K562 (cell line): ENCODE data around the gene CTSD. TPM values are rescaled to one million over a fixed set of nuclear protein-coding genes. Genes with fewer than 3 reads are reported as not detected.

Source experiments
- CBFA2T2 ChIP-seq: fragments of 450-650 bp; conservative IDR thresholded peaks from 2 replicates; pipeline ENCODE4 v1.6.1; 2017; ENCODE audit warnings: mild to moderate bottlenecking
- CBFA2T3 ChIP-seq: fragments of 450-650 bp; IDR thresholded peaks from 2 replicates; pipeline ENCODE4 v1.6.1; 2017
- CBX3 ChIP-seq, 2 experiments: IDR thresholded peaks; 1 replicate in 1 of 2; 2 replicates in 1 of 2; pipeline ENCODE4 v1.6.1; 2012; ENCODE audit warnings: inconsistent platforms in 2 of 2, low read length in 2 of 2, borderline replicate concordance in 1 of 2, control low read depth in 1 of 2
- CHD2 ChIP-seq: IDR thresholded peaks from 2 replicates; pipeline ENCODE4 v1.6.1; 2011; ENCODE audit warnings: low read depth, low read length
- E2F8 ChIP-seq: fragments of 450-650 bp; IDR thresholded peaks from 2 replicates; pipeline ENCODE4 v1.7.1; 2018; ENCODE audit warnings: mild to moderate bottlenecking, low read depth; ENCODE audit not compliant: partially characterized antibody
- HDAC8 ChIP-seq: fragments of 450-650 bp; IDR thresholded peaks from 2 replicates; pipeline ENCODE4 v1.6.1; 2016; ENCODE audit warnings: mild to moderate bottlenecking, missing genetic modification characterization, moderate library complexity, missing compliant biosample characterization
- IRF2 ChIP-seq: sonication (generic); formaldehyde crosslinking; IDR thresholded peaks from 2 replicates; pipeline ENCODE4 v1.8.1; 2022; ENCODE audit warnings: mild to moderate bottlenecking, missing genetic modification reagents
- MLLT1 ChIP-seq, 2 experiments: fragments of 450-650 bp; IDR thresholded peaks; 2 replicates each; pipeline ENCODE4 v1.6.1; 2016
- MNT ChIP-seq, 2 experiments: fragments of 450-650 bp; conservative IDR thresholded peaks; 2 replicates each; pipeline ENCODE4 v1.6.1; 2017; ENCODE audit warnings: mild to moderate bottlenecking in 2 of 2, moderate library complexity in 2 of 2
- MTA3 ChIP-seq: fragments of 450-650 bp; formaldehyde crosslinking; IDR thresholded peaks from 2 replicates; pipeline ENCODE4 v1.6.1; 2017; ENCODE audit warnings: mild to moderate bottlenecking, borderline replicate concordance
- PRMT5 ChIP-seq: sonication (generic); formaldehyde crosslinking; IDR thresholded peaks from 2 replicates; pipeline ENCODE4 v1.5.0; 2020; ENCODE audit warnings: missing genetic modification reagents
- THRAP3 ChIP-seq: fragments of 450-650 bp; IDR thresholded peaks from 2 replicates; pipeline ENCODE4 v1.6.1; 2016; ENCODE audit warnings: mild to moderate bottlenecking, inconsistent platforms, borderline replicate concordance
- ZBTB7A ChIP-seq: IDR thresholded peaks from 2 replicates; pipeline ENCODE4 v1.6.1; 2011; ENCODE audit warnings: low read depth, mild to moderate bottlenecking, low read length, moderate library complexity, borderline replicate concordance; ENCODE audit not compliant: control insufficient read depth
- ZC3H11A ChIP-seq: IDR thresholded peaks from 2 replicates; pipeline ENCODE4 v1.6.1; 2012; ENCODE audit warnings: low read depth, low read length, improper control_type of control experiment
- ZFP30 ChIP-seq: fragments of 250-450 bp; sonication (Bioruptor Pico); IDR thresholded peaks from 2 replicates; pipeline ENCODE4 v1.8.0; 2022; ENCODE audit warnings: moderate library complexity, mild to moderate bottlenecking, inconsistent platforms, borderline replicate concordance
- ZNF184 ChIP-seq: sonication (generic); formaldehyde crosslinking; IDR thresholded peaks from 2 replicates; pipeline ENCODE4 v1.5.0; 2020; ENCODE audit warnings: missing genetic modification reagents
- ZNF232 ChIP-seq: sonication (generic); formaldehyde crosslinking; IDR thresholded peaks from 2 replicates; pipeline ENCODE4 v1.8.0; 2022; ENCODE audit warnings: mild to moderate bottlenecking, missing genetic modification reagents
- polyA plus RNA-seq, 8 experiments: library from polyadenylated mRNA; depleted of rRNA in 4 of 8; stranded (reverse) in 5 of 8; unstranded in 3 of 8; fragments of >200 nt; fragmentation: Nextera tagmentation in 2 of 8; fragmentation: Illumina TruSeq in 1 of 8; extraction: Ambion mirVana in 2 of 8; extraction: Trizol in 1 of 8; gene quantifications; 2 replicates each; pipeline versions ENCODE4 v1.2.1 to v1.2.3, GENCODE V29; 2011 to 2014; ENCODE audit warnings: inconsistent platforms in 1 of 8, missing spikeins in 1 of 8
- total RNA-seq, 7 experiments: library from RNA; depleted of rRNA in 6 of 7; stranded (reverse); fragments of >200 nt in 6 of 7; fragmentation: Illumina TruSeq in 2 of 7; extraction: Trizol in 2 of 7; gene quantifications; 2 replicates each; pipeline versions ENCODE4 v1.2.1 to v1.2.3, GENCODE V29; 2011 to 2021; ENCODE audit warnings: low replicate concordance in 1 of 7
- TF ChIP-seq, protein P1 (sequence below): fragments of 200-800 bp; sonication (Bioruptor generic); IDR thresholded peaks from 2 replicates; pipeline ENCODE4 v1.6.1; 2017; ENCODE audit warnings: missing genetic modification characterization, missing compliant biosample characterization

CTSD gene
- total and polyA plus RNA-seq, 9 of the 15 experiments (the other 6 are each of a cell fraction or from before 2014, with no cell fraction given): 1.0 to 112 (median 40.9) TPM

DNA sequence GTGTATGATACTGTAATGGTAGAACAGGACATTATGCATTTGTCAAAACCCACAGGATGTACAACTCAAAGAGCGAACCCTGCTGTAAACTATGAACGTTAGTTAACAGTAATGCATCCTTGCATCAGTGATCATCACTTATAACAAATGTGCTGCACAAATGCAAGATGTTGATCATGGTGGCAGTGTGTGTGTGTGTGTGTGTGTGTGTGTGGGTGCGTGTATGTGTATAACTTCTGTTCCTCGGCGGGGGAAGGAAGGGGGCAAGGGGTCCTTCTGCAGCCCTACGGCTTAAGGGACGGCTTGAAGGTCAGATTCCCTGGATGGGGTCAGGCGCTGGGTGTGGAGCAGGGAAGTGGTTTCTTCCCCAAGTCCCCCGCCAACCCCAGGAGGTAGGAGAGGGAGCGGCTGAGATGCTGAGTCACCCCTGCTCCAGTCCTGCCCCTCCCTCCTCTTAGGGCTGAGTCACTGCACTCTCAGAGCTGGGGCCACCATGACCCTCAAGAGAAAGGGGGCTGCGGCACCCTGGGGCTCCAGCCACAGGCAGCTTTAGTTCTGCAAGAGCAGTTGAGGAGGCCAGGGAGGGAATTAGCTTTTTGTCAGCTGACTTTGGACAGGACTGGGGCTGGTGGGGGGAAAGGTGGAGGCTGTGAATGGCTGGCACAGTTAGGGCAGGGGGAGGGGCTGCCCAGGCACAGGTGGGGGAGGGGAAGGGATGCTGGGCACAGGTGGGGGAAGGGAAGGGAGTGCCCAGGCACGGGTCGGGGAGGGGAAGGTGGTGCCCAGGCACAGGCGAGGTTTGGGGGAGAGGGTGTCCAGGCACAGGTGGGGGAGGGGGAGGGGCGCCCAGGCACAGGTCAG lies 8.8 kb upstream of the CTSD start (continued):
- TF ChIP-seq ZNF184 (CRISPR knock-in tag) (no peak), MNT (conservative IDR thresholded peaks at IDR 0.05) (peak in 1 of 2 experiments; percentile 59; a peak in 3 of 4 replicates), CBX3 (IDR thresholded peaks at IDR 0.05; ENCODE audit: borderline replicate concordance in 1 of 2, low read length in 2 of 2) (no peak), THRAP3 (0 out of 2 replicates have a peak, but pooled peaks have one; percentile 70), IRF2 (CRISPR knock-in tag) (no peak), MTA3 (peak; percentile 64; the same call in 1 of the 2 replicates), ZC3H11A (no peak), ZNF232 (CRISPR knock-in tag) (no peak), ZFP30 (CRISPR knock-in tag) (no peak), CBFA2T2 (peak; percentile 7; the same call in 1 of the 2 replicates), HDAC8 (tag) (no peak), CHD2 (no peak), CBFA2T3 (peak; percentile 42), ZBTB7A (peak; percentile 98), E2F8 (no peak), PRMT5 (CRISPR knock-in tag) (no peak), MLLT1 (IDR thresholded peaks at IDR 0.05) (peak in 1 of 2 experiments; percentile 81; a peak in 1 of 4 replicates)
- TF ChIP-seq, protein P1, sequence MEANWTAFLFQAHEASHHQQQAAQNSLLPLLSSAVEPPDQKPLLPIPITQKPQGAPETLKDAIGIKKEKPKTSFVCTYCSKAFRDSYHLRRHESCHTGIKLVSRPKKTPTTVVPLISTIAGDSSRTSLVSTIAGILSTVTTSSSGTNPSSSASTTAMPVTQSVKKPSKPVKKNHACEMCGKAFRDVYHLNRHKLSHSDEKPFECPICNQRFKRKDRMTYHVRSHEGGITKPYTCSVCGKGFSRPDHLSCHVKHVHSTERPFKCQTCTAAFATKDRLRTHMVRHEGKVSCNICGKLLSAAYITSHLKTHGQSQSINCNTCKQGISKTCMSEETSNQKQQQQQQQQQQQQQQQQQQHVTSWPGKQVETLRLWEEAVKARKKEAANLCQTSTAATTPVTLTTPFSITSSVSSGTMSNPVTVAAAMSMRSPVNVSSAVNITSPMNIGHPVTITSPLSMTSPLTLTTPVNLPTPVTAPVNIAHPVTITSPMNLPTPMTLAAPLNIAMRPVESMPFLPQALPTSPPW (CRISPR knock-in tag): peak; percentile 93
